ENCODE measurements around the gene CHRNA1.

The CHRNA1 gene

DNA sequence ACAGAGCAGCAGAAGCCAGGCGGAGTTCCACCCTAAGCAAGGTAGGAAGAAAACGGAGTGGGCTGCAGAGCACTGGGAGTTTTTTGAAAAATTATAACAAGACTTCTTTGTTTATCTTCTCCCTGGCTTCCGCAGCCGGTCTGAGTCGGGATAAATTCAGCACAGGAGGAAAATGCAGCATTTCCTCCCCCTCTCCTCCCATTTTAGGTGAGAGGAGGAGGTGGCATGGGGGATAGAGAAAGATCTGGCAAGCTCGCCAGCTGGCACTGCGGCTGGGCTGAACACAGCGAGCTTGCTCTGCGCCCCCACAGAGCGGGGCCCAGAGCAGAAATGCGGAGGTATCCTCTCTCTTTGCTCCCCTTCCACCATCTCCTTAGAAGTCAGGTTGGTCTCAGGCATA, 17.7 kb upstream of the CHRNA1 start:
- no peak for DNase-seq (ENCODE audit: low spot score)

DNA sequence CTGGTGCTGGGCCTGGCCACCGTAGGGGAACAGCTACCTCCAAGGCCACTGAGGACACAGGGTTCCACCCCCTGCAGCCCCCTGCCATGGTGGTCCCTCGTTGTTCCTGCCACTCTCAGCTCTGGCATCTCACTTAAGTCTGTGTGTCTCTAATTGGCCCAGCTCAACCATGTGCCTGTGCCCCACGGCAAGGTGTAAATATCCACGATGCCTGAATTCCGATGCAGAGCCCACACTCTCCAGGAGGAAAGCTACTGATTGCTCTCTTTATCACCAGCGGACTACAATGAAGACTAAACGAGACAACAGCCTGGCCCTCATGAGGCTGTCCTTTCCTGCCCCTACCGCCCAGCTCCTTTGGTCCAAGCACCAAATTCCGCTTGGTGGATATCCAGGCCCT, 17.0 kb upstream of the CHRNA1 start:
- DNase-seq (ENCODE audit: low spot score) = no peak

DNA sequence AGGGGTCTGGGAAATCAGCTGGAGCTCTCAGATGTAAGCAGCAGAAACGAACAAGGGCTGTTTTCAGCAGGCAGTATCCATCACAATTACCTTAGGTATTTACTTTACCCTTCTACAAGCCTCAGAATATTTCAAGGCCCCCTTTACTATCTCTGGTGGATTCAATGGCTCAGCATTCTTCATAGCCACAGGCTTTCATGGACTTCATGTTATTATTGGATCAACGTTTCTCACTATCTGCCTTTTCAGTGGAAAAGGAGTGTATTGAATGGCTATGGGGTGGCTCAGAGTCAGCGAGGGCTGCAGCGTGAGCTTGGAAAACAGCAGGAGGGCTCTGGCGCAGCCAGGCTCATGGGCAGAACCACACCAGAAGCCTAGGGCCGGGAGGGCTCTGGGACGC, 16.6 kb upstream of the CHRNA1 start:
- no peak for DNase-seq (ENCODE audit: low spot score)

DNA sequence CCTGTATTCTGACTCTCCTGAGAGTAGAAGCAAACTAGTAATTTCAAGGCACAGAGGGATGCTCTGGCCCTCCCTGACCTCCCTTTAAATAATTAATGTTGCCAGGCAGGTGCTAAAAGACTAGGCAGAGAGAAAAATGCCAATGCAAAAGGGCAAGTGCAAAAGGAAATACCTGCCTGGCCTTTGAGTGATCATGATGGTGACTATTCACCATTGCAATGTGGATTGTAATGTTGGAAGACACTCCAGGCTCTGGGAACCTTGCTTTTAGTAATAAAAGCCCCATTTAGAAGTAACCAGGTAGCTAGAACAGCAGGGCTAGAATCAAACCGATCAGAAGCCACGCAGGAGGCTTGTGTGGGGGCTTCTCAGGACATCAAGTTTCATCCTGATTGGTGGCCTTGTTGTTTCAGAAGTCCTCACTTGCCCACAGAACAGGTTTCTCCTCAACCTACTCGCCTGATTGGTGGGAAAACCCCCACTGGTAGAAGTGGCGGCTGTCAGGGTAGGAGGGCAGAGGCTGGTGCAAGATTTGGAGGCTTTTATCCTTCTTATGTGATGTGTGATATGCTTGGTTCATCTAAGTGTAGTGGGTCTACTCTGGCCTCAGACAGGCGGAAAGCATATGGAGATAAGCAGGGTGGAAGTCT, 16.0 kb upstream of the CHRNA1 start:
- peak; percentile 18 for DNase-seq (ENCODE audit: low spot score)

GRCh38 chr2:174779361-174779928, 15.2 kb upstream of the CHRNA1 start:
- DNase-seq (ENCODE audit: low spot score) = peak; percentile 71

- peak; percentile 99 for DNase-seq (ENCODE audit: low spot score)
Observed at GRCh38 chr2:174778085-174778981, 14.1 kb upstream of the CHRNA1 start.

DNA sequence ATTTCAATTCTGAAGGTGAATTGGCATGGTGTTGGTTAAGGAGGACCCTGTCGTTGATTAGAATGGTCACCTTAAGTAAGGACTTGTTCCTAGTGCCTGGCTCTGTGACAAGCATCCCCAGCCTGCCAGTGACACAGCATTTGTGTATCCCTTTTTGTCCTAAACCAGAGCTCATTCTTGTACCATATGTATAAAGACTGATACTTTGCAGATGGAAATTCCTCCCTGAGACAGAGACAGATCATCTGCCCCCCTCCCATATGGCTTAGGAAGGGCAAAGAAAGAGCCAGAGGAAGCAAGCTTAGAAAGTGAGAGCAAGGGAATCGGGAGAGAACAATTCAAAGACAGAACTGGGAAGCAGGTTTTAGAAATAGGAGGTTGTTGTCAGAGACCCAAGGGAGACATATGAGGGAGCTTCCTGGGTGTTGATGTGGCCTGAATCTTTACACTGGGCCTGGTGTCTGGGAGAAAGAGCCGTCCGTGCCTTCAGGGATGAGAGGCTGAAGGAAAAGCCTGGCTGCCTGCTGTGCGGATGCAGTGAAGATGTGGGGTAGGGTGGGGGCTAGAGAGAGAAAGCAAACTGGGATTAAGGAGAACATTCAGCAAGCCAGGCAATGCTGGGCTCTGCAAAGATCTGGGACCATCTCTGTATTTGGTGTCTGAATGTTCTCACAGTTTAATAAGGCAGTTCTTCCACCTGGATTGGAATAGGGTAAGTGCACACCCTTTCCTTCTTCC, 13.2 kb upstream of the CHRNA1 start:
- DNase-seq (ENCODE audit: low spot score) = no peak

DNA sequence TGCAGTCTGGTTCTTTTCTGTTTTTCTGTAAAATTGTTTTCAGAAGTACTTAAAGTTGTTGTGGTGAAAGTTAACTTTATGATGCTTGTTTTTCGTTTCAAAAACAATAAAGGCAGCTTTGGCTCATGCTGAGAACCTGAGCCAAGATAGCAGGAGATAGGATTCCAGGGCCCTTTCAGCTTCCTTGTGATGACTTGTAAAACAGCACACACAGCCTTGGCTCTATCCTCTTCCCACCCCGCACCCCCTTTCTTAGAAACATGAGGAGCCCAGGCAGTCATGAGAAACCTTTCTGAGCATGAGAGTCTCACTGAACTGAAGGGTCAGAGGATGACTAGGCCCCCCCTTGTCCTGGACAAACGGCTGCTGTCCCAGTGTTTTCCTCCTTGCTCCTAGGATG, 12.4 kb upstream of the CHRNA1 start:
- DNase-seq (ENCODE audit: low spot score) = no peak

GRCh38 chr2:174776223-174776622, 12.0 kb upstream of the CHRNA1 start:
- DNase-seq (ENCODE audit: low spot score) = no peak

- peak; percentile 26 for DNase-seq (ENCODE audit: low spot score)
Observed at GRCh38 chr2:174775571-174775980, 11.3 kb upstream of the CHRNA1 start.

- no peak for DNase-seq (ENCODE audit: low spot score)
Observed at GRCh38 chr2:174774886-174775285, 10.6 kb upstream of the CHRNA1 start.

DNA sequence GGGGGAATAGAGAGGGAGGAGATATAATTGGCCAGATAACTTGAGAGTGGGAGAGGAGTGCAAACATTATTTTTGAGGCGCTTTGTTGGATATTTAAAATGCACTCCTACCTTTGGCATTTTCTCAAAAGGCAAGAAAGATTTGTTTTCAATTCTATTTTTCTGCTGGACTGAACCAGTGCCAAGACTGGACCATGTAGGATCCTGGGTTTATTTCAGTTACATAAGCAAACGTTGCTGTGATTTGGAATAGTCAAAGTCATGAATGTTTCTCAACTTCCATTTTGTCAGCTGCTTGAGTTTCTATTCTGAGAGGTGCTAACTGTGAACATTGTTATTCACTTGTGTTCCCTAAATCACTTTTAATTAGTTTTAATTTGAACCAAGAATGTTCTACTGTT, 8.9 kb upstream of the CHRNA1 start:
- no peak for DNase-seq (ENCODE audit: low spot score)

- no peak for DNase-seq (ENCODE audit: low spot score)
Observed at GRCh38 chr2:174772472-174772801, 8.2 kb upstream of the CHRNA1 start.

DNA sequence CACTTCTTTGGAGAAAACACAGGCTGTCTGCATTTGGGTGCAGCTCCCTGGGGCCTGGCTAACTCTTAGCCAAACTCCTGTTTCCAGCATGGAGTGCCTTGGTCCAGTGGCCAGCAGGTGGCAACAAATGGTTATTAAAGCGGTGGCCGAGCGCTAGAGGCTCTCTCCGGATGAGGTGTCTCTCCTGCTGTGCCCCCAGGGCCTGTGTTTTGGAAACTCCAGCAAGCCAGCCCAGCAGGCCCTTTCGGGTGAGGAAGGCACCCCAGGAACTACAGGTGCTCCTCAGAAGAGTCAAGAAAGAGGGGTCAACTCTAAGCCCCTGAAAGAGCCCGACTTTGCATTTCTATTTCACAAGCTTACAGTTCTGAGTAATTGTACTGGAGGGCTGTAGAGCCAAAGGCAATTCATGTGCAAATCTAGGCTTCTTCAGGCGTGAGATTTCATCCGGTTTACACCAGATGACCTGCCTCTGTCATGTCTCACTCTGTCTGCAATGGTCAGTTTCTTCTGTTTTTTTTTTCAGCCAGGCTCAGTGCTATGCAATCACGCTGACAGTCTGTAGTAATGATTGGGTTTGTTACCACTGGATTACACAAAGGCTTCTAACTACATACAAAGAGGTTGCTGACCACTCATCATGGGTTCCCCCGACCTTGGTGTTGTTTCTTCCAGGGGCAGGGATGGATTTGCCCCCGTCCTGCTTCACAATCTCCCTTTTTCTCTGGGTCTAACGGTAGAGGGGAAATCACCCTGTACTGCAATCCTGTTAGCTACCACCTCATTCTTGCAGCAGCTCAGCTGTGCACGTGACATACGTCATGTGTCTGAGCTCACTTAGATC, 7.6 kb upstream of the CHRNA1 start:
- peak; percentile 83 for DNase-seq (ENCODE audit: low spot score)

DNA sequence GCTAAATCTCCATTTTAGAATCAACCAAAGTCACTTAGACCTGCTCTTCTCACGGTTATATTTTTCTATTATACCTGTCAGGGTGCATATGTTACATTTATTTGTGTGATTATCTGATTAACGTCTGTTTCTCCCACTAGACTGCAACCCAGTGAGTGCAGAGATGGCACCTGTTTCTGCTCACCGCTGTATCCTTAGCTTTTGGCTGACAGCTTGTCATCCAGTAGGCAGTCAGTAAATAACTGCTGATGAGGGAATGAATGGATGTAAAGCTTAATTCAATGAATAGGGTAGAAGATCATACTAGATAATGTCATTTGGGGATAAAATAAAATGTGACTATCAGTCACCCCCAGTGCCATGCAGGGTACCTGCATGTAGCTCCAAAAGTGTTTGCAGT, 6.9 kb upstream of the CHRNA1 start:
- DNase-seq (ENCODE audit: low spot score) = no peak

DNA sequence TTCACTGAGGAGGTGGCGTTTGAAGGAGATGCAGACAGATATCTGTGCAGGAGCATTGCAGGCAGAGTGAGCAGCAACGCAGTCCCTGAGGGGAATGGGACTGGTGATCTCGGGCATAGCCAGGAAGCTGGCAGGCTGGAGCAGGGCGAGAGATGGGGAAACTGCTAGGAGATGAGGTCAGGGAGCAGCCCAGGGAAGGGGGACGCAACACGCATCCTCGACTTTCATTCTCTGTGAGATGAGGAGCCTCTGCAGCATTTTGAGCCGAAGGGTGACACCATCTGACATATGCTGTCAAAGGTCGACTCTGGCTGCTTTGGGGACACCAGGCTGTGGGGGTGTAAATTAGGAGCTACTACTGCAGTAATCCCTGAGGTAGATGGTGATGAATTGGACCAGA, 4.3 kb upstream of the CHRNA1 start:
- DNase-seq (ENCODE audit: low spot score) = no peak

- DNase-seq (ENCODE audit: low spot score) = no peak
Observed at GRCh38 chr2:174766271-174766670, 2.0 kb upstream of the CHRNA1 start.

DNA sequence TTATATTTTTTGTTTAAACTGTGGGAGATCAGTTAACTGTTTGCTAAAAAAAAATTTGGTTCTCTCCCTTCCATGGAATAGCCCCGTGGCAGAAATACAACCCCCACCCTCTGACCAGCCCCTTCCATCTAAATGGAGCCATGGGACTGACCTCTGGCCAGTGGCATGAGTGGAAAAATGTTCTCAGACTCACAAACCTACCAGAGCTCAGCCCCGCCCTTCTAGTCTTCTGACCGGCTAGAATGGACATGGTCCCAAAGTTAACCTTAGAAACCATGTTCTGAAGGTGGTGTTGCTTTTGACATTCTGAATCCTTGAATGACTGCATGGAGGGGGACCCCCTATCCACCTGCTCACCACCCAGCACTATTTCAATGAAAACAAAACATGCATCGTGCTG, 1.3 kb upstream of the CHRNA1 start:
- DNase-seq (ENCODE audit: low spot score) = no peak

- no peak for DNase-seq (ENCODE audit: low spot score)
Observed at GRCh38 chr2:174763780-174764179, 492 bp downstream of the CHRNA1 start.

DNA sequence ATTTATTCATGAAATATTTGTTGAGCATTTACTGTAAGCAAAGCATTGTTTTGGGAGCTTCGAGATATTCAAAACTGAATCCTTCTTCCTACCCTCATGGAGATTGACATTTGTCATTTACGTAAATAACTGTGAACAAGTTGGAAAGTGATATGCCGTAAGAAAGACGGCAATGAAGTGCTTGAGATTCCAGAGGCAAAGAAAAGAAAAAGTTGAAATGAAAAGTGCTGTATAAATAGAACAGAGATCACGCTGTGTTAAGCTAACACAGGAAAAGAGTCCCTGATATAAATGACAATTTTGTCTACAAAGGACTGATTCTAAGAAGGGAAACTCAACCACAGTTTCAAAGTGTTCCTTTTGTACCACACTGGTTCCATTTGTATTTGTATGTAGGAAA, 1.8 kb downstream of the CHRNA1 start:
- DNase-seq (ENCODE audit: low spot score) = no peak

DNA sequence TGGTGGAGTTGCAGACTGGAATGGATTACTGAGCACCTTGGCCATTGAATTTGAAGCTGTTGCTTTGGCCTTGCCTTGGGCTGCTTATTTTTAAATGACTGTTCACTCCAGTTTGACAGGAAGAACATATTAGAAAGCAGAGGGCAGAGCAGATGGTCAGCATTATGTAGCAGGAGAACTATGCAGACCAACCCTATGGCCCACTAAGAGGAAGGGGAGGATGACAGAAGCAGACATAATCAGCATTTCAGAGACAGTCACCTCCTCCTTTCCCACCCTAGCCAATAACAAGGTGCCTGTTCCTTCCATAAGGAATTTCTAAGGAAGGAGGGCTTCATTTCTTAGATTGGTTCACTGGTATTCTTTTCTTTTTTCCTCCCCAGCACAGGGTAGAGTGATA, 2.4 kb downstream of the CHRNA1 start:
- no peak for DNase-seq (ENCODE audit: low spot score)

All from SW480 (cell line).